ENCODE measurements around the gene TPM1. TPM values are rescaled to one million over a fixed set of nuclear protein-coding genes. Genes with fewer than 3 reads are reported as not detected.

The TPM1 gene
- total and polyA plus RNA-seq, 10 of the 15 experiments (the other 5 are each of a cell fraction or from before 2014, with no cell fraction given): 0.43 to 10.0 (median 2.4) TPM

- DNase-seq (ENCODE audit: low read depth, low spot score) (no peak), ATAC-seq (no peak), FAIRE-seq (no peak)
- H3K27ac ChIP-seq (ENCODE audit: control insufficient read depth, insufficient read depth): no peak overlapping the region
- no peaks in the 10 kb centered on the region for H3K36me3 ChIP-seq (ENCODE audit: control insufficient read depth in 2 of 2, insufficient read depth in 2 of 2, low read length in 1 of 2)
- BruUV-seq (replicated peaks): no TSS peak
- no peak overlapping the region for H2AFZ ChIP-seq (ENCODE audit: control insufficient read depth, low read depth, low read length)
- H3K4me3 ChIP-seq: no peak overlapping the region
- H3K4me2 ChIP-seq (ENCODE audit: control insufficient read depth, insufficient read depth): no peak overlapping the region
- no peaks in the 10 kb centered on the region for H3K9me3 ChIP-seq (replicated peaks; ENCODE audit: control insufficient read depth, insufficient read depth, low read length)
- H3K4me1 ChIP-seq (ENCODE audit: control insufficient read depth, insufficient read depth, low read length): peaks cover 6% of the 10 kb centered on the region; the same call in 1 of the 2 replicates
- intact Hi-C loops (cut with micrococcal nuclease; ENCODE audit: unreplicated experiment): no loop called here
- ChIA-PET RAD21 (ENCODE audit: unreplicated experiment) (no interaction called here), CTCF (interaction anchor here (0.9 to 7.4 kb wide), 3 partner anchors 15 to 311 kb away, joined by 3 to 107 read pairs (median 68); no protein-coding TSS in a partner anchor), POLR2A (no interaction called here), SMC1A (ENCODE audit: uncharacterized antibody, unreplicated experiment) (no interaction called here)
- in situ Hi-C loops (cut with MboI): no loop called here
- no peaks in the 10 kb centered on the region for H3K79me2 ChIP-seq (ENCODE audit: control insufficient read depth, insufficient read depth, low read length)
- TF ChIP-seq CBFB (IDR thresholded peaks at IDR 0.05; ENCODE audit: low read depth) (no peak), RB1 (IDR thresholded peaks at IDR 0.05; ENCODE audit: borderline replicate concordance) (no peak), IRF4 (IDR thresholded peaks at IDR 0.05; ENCODE audit: low read depth, low read length) (no peak), CHD4 (IDR thresholded peaks at IDR 0.05) (no peak), IKZF2 (IDR thresholded peaks at IDR 0.05) (no peak), LARP7 (IDR thresholded peaks at IDR 0.05) (no peak), ZBED1 (IDR thresholded peaks at IDR 0.05; ENCODE audit: borderline replicate concordance) (no peak), PAX8 (IDR thresholded peaks at IDR 0.05) (no peak), KAT2A (conservative IDR thresholded peaks at IDR 0.05; ENCODE audit: control insufficient read depth, low read depth, low read length) (no peak), IRF3 (IDR thresholded peaks at IDR 0.05) (no peak), PKNOX1 (IDR thresholded peaks at IDR 0.05) (no peak), NBN (IDR thresholded peaks at IDR 0.05) (no peak), ATF3 (IDR thresholded peaks at IDR 0.05; ENCODE audit: borderline replicate concordance, extremely low read depth, low read depth, low read length) (no peak), POLR2AphosphoS2 (IDR thresholded peaks at IDR 0.05; ENCODE audit: low read depth, low read length) (no peak), SPI1 (IDR thresholded peaks at IDR 0.05; ENCODE audit: borderline replicate concordance, insufficient read depth, low read depth, low read length) (no peak)
- TF ChIP-seq, protein P1, sequence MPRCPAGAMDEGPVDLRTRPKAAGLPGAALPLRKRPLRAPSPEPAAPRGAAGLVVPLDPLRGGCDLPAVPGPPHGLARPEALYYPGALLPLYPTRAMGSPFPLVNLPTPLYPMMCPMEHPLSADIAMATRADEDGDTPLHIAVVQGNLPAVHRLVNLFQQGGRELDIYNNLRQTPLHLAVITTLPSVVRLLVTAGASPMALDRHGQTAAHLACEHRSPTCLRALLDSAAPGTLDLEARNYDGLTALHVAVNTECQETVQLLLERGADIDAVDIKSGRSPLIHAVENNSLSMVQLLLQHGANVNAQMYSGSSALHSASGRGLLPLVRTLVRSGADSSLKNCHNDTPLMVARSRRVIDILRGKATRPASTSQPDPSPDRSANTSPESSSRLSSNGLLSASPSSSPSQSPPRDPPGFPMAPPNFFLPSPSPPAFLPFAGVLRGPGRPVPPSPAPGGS (IDR thresholded peaks at IDR 0.05; ENCODE audit: borderline replicate concordance, insufficient read depth, low read depth, low read length, poor library complexity, severe bottlenecking): no peak
- no peaks in the 10 kb centered on the region for H4K20me1 ChIP-seq (ENCODE audit: control insufficient read depth, insufficient read depth)
- H3K9ac ChIP-seq (ENCODE audit: control insufficient read depth, insufficient read depth, low read length): no peak overlapping the region
- H3K27me3 ChIP-seq (replicated peaks in 1 of 2; ENCODE audit: control insufficient read depth in 2 of 2, insufficient read depth in 2 of 2, low read length in 1 of 2): peaks cover 0 to 12% of the 10 kb centered on the region in 2 experiments; a peak in 2 of 4 replicates
Measured at GRCh38 chr15:63050731-63051155, 8.2 kb downstream of the TPM1 start.

Measured in GM12878 (cell line).